Measurements from ENCODE around the gene NR2C2AP. TPM values are rescaled to one million over a fixed set of nuclear protein-coding genes. Genes with fewer than 3 reads are reported as not detected.

Gene NR2C2AP
- total RNA-seq, 1 experiment from 2014 or later, result 20.6 TPM

DNA sequence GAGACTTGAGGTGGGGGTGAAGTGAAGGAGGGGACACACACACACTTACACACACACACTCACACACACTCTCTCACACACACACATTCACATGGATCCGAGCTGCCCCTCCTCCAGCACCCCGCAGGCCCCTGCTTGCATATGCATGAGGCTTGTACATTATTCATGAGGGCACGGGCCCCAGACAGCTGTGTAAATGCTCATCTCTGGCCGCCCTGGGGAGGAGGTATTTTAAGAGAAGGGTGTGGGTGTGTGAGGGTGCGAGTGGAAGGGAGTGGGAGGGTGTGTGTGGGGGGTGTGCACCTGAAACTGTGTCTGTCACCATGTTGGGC is 10.9 kb upstream of the NR2C2AP start:
- TF ChIP-seq, protein P1, sequence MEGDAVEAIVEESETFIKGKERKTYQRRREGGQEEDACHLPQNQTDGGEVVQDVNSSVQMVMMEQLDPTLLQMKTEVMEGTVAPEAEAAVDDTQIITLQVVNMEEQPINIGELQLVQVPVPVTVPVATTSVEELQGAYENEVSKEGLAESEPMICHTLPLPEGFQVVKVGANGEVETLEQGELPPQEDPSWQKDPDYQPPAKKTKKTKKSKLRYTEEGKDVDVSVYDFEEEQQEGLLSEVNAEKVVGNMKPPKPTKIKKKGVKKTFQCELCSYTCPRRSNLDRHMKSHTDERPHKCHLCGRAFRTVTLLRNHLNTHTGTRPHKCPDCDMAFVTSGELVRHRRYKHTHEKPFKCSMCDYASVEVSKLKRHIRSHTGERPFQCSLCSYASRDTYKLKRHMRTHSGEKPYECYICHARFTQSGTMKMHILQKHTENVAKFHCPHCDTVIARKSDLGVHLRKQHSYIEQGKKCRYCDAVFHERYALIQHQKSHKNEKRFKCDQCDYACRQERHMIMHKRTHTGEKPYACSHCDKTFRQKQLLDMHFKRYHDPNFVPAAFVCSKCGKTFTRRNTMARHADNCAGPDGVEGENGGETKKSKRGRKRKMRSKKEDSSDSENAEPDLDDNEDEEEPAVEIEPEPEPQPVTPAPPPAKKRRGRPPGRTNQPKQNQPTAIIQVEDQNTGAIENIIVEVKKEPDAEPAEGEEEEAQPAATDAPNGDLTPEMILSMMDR (IDR thresholded peaks at IDR 0.05; ENCODE audit: unreplicated experiment), result no peak
- intact Hi-C loops (cut with micrococcal nuclease), result no loop called here
- CTCF ChIA-PET, result interaction anchor here (0.6 to 1.3 kb wide), 3 partner anchors 39 to 128 kb away, joined by 3 read pairs; no protein-coding TSS in a partner anchor
- Mint-ChIP-seq H3K27ac (ENCODE audit: low read depth, unreplicated experiment) (no peak overlapping the region), H3K9me3 (ENCODE audit: unreplicated experiment) (no peaks in the 10 kb centered on the region), H3K4me3 (ENCODE audit: unreplicated experiment) (no peak overlapping the region), H3K4me1 (ENCODE audit: insufficient read depth, unreplicated experiment) (no peaks in the 10 kb centered on the region), H3K27me3 (ENCODE audit: insufficient read depth, unreplicated experiment) (peaks cover 32% of the 10 kb centered on the region), H3K36me3 (ENCODE audit: insufficient read depth, unreplicated experiment) (no peaks in the 10 kb centered on the region)
- POLR2A ChIA-PET, result no interaction called here
- no TSS peak for BruUV-seq (replicated peaks)
- no peak for DNase-seq (ENCODE audit: unreplicated experiment)

DNA sequence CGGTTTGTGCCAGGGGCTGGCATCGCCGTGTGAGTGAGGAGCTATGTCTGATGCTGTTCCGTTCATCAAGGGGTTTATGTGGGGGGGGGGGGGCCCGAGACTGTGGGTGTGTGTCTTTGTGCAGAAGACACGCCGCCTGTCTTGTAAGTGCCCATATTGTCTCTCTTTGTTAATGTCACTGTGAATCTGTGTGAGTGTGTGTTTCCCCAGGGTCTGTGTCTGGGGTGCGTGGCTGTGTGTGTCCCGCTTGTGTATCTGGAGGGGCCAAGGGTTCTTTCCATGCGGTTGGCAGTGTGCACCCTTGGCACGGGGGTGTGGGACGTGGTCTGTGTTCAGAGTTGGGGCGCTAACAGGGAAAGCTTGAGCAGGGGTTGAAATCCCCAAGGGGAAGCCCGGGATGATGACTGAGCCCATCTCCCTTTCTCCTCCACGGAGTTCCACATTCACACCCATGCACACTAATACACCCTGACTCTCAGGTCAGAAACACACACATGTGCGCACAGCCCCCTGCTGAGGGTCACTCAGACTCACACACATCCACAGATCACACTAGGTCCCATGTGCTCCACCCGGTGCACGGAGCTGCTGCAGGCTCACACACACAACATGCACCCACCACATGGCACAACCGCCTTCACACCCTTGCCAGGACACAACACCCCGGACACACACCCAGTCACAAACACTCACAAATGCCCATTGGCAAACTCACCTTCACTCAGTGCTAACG is 10.4 kb upstream of the NR2C2AP start:
- Mint-ChIP-seq H3K4me1 (ENCODE audit: insufficient read depth, unreplicated experiment) (no peaks in the 10 kb centered on the region), H3K36me3 (ENCODE audit: insufficient read depth, unreplicated experiment) (no peaks in the 10 kb centered on the region), H3K9me3 (ENCODE audit: unreplicated experiment) (no peaks in the 10 kb centered on the region), H3K4me3 (ENCODE audit: unreplicated experiment) (no peak overlapping the region), H3K27ac (ENCODE audit: low read depth, unreplicated experiment) (no peak overlapping the region), H3K27me3 (ENCODE audit: insufficient read depth, unreplicated experiment) (peaks cover 32% of the 10 kb centered on the region)
- POLR2A ChIA-PET, result no interaction called here
- intact Hi-C loops (cut with micrococcal nuclease), result no loop called here
- CTCF ChIA-PET, result interaction anchor here (0.6 to 1.3 kb wide), 3 partner anchors 39 to 129 kb away, joined by 3 read pairs; no protein-coding TSS in a partner anchor
- TF ChIP-seq, protein P1 (IDR thresholded peaks at IDR 0.05; ENCODE audit: unreplicated experiment), result no peak
- no peak for DNase-seq (ENCODE audit: unreplicated experiment)
- no TSS peak for BruUV-seq (replicated peaks)

DNA sequence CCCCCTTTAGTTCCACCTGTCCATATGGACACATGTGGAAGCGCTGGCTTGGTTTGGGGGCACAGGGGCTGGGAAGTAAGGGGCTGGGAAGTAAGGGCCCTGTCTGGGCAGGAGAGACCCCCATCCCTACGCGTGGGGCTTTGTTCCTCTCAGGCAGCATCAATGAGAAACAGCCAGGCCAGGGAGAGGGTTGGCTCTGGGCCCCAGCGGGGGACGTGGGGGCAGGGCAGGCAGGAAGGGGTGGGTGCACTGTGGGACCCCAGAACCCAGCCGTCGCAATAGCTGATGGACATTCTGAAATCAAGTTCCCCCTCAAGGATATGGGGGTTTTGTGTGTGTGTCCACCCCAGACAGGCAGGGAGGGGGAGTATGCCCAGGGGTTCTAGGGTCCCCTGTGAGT is 9.7 kb upstream of the NR2C2AP start:
- TF ChIP-seq, protein P1 (IDR thresholded peaks at IDR 0.05; ENCODE audit: unreplicated experiment), result no peak
- H3K4me3 Mint-ChIP-seq (ENCODE audit: unreplicated experiment), result no peak overlapping the region
- ChIA-PET POLR2A (no interaction called here), CTCF (no interaction called here)
- intact Hi-C loops (cut with micrococcal nuclease), result no loop called here
- peaks cover 32% of the 10 kb centered on the region for H3K27me3 Mint-ChIP-seq (ENCODE audit: insufficient read depth, unreplicated experiment)
- peaks cover under 1% of the 10 kb centered on the region for H3K4me1 Mint-ChIP-seq (ENCODE audit: insufficient read depth, unreplicated experiment)
- no peaks in the 10 kb centered on the region for H3K36me3 Mint-ChIP-seq (ENCODE audit: insufficient read depth, unreplicated experiment)
- no peak for DNase-seq (ENCODE audit: unreplicated experiment)
- no peak overlapping the region for H3K27ac Mint-ChIP-seq (ENCODE audit: low read depth, unreplicated experiment)
- no peaks in the 10 kb centered on the region for H3K9me3 Mint-ChIP-seq (ENCODE audit: unreplicated experiment)
- BruUV-seq (replicated peaks), result no TSS peak

DNA sequence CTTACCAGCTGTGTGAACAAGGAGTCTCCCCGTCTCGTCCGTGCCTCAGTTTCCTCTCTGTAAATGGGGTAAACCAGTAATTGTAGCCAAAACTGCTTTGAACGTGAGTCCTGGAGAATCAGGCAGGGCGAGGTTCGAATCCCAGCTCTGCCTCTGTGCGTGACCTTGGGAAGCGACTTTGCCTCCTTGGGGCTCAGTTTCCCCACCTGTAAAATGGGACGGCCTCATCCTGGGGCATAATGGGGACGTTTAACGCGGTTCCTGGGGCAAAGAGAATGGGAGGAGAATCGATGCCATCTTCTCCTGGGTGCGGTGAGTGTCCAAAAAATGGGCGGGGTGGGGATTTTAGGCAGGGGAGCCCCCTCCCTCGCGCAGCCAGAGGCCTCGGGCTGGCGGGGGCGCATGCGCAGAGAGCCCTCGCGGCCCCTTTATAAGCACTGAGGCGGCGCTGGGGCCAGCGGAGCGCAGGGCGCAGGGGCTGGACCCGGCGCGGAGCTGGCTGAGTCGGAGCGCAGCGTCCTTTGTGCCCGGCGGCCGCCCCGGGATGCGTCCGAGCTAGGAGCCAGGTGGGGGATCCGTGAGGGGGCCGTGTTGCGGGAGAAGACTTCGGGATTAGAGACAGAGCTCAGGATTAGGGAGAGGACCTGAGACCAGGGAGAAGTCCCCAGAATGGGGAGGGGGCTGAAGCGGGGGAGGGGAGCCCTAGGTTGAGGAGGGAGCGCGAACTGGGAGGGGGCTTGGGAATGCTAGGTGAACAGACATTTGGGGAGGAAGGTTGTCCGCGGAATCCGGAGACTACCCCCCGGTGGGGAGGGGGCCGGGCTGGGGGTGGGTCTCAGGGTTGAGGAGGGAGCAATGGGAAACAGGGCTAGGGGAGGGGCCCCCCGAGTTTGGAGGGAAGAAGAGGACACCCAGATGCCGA is 8.5 kb upstream of the NR2C2AP start, which contains the start of gene NCAN:
NCAN (plus strand) TSS at position 460 of the 922 bp plus-strand sequence. CDS start 4,996 bp downstream, outside the sequence.
- TF ChIP-seq, protein P1 (IDR thresholded peaks at IDR 0.05; ENCODE audit: unreplicated experiment), result no peak
- H3K4me3 Mint-ChIP-seq (ENCODE audit: unreplicated experiment), result no peak within 1 kb of the TSS
- H3K36me3 Mint-ChIP-seq (ENCODE audit: insufficient read depth, unreplicated experiment), result no peaks in the 10 kb centered on the region
- H3K27ac Mint-ChIP-seq (ENCODE audit: low read depth, unreplicated experiment), result no peak within 1 kb of the TSS
- ChIA-PET CTCF (no interaction called here), POLR2A (no interaction called here)
- no peak for DNase-seq (ENCODE audit: unreplicated experiment)
- H3K4me1 Mint-ChIP-seq (ENCODE audit: insufficient read depth, unreplicated experiment), result peaks cover 12% of the 10 kb centered on the region
- intact Hi-C loops (cut with micrococcal nuclease), result no loop called here
- no peaks in the 10 kb centered on the region for H3K9me3 Mint-ChIP-seq (ENCODE audit: unreplicated experiment)
- BruUV-seq (replicated peaks), result no TSS peak
- peaks cover 32% of the 10 kb centered on the region for H3K27me3 Mint-ChIP-seq (ENCODE audit: insufficient read depth, unreplicated experiment)

All from MCF 10A (cell line).